Smooth muscle cell of bladder (primary cell): ENCODE results near the gene KCNN4. TPM values are rescaled to one million over a fixed set of nuclear protein-coding genes. Genes with fewer than 3 reads are reported as not detected.

ENCODE experiments used
- total RNA-seq: library from RNA; depleted of rRNA; stranded (reverse); fragments of >200 nt; gene quantifications from 2 replicates; pipeline ENCODE4 v1.2.3, GENCODE V29; 2014

KCNN4 gene
- total RNA-seq: 0.28 and 0.55 TPM in 2 replicates

DNA sequence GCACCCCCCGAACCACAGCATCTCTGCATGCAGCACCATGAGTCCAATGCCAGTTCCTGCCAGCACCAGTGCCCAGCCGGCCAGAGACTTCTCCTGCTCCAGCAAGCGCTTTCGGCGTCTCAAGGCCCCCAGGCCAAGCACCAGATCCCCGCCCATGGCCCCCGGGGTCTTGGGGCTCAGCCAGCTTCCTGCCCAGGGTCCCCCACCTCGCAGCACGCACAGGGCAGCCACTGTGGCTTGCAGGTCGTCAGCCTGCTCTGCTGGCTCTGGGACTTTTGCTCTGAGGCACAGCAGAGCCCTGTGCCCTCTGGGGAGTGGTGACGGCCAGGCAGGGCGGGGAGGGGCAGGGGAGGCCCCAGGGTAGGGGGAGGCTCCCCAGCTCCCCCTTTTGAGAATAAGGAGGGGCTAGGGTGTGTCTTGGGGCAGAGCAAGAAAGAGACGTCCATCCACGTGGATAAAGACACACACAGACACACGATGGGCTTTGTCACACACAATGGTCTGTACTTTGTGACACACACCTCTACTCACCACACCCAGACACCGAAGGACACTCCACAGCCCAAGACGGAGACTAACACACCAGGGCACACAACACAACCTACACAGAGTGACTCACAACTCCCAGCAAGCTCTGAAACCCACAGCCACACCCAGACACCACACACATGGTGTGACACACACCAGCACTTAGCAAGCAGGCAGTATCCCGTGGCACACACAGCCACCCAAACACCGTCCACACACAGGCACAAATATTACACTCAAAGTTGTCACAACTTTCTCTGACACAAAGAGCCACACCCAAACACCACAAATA, at the start of gene KCNN4:
Gene KCNN4, minus strand, starts transcription at position 268 of the 820 bp plus-strand sequence. Its CDS starts 112 bp downstream, at position 156.

DNA sequence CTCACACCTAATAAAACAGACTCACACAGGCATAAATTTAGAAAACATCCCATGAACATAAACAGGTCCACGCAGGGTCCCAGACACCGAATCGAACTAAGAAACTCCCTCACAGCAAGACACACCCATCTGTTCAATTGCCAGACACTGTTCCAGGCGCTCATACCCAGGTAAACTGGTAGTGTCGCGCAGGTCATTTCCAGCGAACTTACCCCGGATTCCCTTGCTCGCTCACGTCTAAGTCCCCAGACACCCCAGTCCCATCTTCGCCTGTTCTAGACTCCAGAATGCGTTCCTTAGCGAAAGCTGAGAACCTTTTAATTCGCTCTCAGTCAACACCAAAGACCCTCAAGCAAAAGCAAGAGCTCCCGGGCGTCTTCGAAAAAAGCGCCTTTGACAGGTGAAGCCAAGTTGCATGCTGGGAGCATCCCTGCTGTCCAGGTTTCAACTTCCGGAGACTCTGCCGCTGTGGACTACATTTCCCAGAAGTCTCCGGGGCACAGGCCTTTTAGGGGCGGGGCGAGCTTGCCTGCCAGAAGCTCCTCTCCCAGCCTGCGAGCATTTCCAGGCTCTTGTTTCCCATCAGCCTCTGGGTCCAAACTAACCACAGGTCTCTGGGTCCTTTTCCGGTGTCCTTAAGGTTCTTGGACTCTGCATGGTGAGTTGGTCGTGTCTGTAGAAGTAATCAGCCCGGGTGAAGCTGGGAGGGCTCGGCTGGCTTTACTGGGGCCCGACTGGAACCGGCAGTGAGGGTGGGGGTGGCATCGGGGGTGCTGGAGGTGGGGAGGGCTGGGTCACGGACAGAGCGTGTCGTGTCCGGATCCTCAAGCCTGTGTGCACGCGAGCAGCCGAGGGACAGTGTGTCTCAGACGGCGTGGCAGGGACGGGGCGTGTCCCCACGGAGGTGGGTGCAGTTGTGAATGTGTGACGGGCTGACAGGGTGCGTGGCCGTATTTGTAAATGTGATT, 46.3 kb upstream of the KCNN4 start, which contains the start of gene ZNF283:
Gene ZNF283, plus strand, starts transcription at position 535 of the 968 bp plus-strand sequence. CDS start 6,184 bp downstream, outside the sequence.

DNA sequence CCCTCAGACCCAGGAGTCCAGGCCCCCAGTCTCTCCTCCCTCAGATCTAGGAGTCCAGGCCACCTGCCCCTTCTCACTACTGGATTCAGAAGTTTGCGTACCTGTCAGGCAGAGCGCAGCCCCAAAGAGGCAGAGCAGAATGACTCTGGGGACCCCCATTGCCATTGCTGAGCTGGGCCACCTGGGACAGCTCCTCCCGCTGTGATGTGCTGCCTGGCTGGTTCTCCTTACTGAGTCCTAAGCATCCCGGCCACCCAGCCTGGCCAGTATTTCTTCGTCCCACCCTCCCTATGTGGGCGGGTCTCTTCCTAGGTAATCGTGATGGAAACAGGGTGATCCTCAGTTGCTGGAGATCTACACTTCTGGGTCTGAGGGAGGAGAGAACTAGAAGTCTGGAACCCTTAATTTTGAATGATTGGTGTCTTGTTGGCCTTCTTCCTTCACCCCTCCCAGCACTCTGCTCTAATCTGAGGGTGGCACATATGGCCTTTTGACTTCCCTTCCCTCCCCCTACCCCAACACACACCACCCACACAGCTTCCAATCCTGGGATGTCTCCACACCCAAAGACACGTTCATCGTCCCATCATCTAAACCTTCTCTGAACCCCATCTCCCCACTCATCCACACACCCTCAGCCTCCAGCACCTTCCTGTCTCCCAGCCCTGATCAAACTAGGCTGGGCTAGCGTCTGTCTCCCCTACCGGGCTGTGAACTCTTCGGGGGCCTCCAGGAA, 21.6 kb upstream of the KCNN4 start, which contains the start of gene LYPD5:
Gene LYPD5, minus strand, starts transcription at position 232 of the 736 bp plus-strand sequence. Its CDS starts 67 bp downstream, at position 165.

DNA sequence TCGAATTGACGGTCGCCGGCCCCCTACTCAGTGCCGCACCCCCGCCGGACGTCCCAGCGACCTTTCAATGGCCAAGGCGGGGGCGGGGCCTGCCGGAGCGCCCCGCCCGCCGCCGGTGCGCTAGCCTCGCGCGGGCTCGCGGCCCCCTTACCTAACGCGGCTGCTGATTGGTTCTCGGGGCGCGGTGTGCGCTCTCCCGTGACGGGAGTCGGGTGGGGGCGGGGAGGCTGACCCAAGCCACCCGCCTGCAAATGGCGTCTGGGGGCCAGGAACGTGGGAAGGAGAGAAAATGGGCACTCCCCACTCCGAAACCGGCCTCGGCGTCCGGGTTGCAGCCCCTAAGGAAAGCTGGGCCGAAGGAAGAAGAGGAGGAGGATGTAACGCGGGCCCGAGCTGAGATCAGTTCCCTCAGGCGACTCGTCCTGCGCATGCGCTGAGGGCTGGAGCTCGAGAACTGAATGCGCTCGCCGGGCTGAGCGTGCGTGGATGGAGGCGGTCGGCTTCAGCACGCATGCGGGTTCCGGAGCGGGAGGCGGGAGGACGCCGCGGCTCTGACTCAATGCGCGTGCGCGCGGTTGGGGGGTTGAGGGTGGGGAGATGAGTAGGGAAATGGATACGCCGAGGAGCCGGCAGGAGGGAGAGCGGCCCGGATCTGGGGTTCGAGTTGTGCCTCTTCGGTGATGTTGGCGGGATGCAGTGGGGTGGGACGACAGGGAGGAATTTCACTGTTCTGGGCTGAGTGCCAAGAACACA, 26.1 kb downstream of the KCNN4 start, which contains the start of gene SMG9:
Gene SMG9, minus strand, starts transcription at position 460 of the 753 bp plus-strand sequence. CDS start 4,221 bp downstream, outside the sequence.

Other genes with a start within 250 kb of the KCNN4 start
- 0.14 and 0.28 TPM in 2 replicates for gene ZNF575, start 247.8 kb downstream of the KCNN4 start, total RNA-seq
- 7.7 and 11.8 TPM in 2 replicates for gene XRCC1, start 205.4 kb downstream of the KCNN4 start, total RNA-seq
- gene PINLYP, start 205.2 kb downstream of the KCNN4 start, total RNA-seq: 0.55 and 1.4 TPM in 2 replicates
- 15.6 and 17.4 TPM in 2 replicates for gene IRGQ, start 184.8 kb downstream of the KCNN4 start, total RNA-seq
- 7.1 and 11.4 TPM in 2 replicates for gene ZNF576, start 184.4 kb downstream of the KCNN4 start, total RNA-seq
- not detected in 2 replicates for gene SRRM5, start 168.9 kb downstream of the KCNN4 start, total RNA-seq
- gene ZNF428, start 161.3 kb downstream of the KCNN4 start, total RNA-seq: 35.0 and 37.5 TPM in 2 replicates
- gene CADM4, start 141.1 kb downstream of the KCNN4 start, total RNA-seq: 2.0 and 3.0 TPM in 2 replicates
- 75.2 and 84.7 TPM in 2 replicates for gene PLAUR, start 110.8 kb downstream of the KCNN4 start, total RNA-seq
- not detected in 2 replicates for gene IRGC, start 64.9 kb downstream of the KCNN4 start, total RNA-seq
- 5.5 and 7.4 TPM in 2 replicates for gene SMG9, start 26.0 kb downstream of the KCNN4 start, total RNA-seq
- gene LYPD5, start 21.5 kb upstream of the KCNN4 start, total RNA-seq: 0.14 and 0.74 TPM in 2 replicates
- 11.4 and 14.1 TPM in 2 replicates for gene ZNF283, start 46.3 kb upstream of the KCNN4 start, total RNA-seq
- gene ZNF404, start 103.0 kb upstream of the KCNN4 start, total RNA-seq: 3.3 and 3.4 TPM in 2 replicates
- gene ZNF45, start 154.3 kb upstream of the KCNN4 start, total RNA-seq: 16.8 and 20.5 TPM in 2 replicates
- gene ZNF221, start 170.3 kb upstream of the KCNN4 start, total RNA-seq: 6.8 and 7.4 TPM in 2 replicates
- gene ZNF155, start 203.2 kb upstream of the KCNN4 start, total RNA-seq: 4.9 and 7.8 TPM in 2 replicates
- 4.6 and 4.7 TPM in 2 replicates for gene ZNF230, start 222.0 kb upstream of the KCNN4 start, total RNA-seq
- 7.0 and 8.0 TPM in 2 replicates for gene ZNF222, start 244.4 kb upstream of the KCNN4 start, total RNA-seq